ENCODE results near the gene RALGDS.

Gene RALGDS

GRCh38 chr9:133144142-133144903 is 23.3 kb upstream of the RALGDS start:
- Mint-ChIP-seq H3K4me1 (peaks cover 68% of the 10 kb centered on the region), H3K36me3 (ENCODE audit: low read depth) (no peaks in the 10 kb centered on the region), H3K27ac (peak overlapping the region; percentile 85), H3K27me3 (no peaks in the 10 kb centered on the region), H3K9me3 (no peaks in the 10 kb centered on the region), H3K4me3 (peak overlapping the region; percentile 71)
- DNase-seq (peak; percentile 92), ATAC-seq (peak; percentile 83)

DNA sequence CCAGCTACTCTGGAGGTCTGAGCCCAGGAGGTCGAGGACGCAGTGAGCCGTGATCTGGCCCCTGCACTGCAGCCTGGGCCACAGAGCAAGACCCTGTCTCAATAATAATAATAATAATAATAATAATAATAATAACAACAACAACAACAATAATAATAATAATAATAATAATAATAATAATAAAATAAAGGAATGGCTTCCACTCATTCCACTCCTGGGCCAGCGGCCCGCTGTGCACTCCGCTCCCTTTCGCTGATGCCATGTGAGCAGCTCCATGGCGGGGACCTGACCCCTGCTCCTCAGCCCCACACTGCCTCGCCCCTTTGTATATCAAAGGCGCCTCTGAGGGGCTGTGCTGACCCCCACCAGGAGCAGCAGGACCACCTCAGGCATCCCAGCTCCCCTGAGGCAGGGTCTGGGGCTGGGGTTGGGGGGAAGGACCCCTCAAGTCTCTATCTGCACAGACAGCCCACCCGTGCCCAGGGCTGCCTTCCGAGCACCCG is 22.6 kb upstream of the RALGDS start:
- no peak for DNase-seq
- peaks cover 2% of the 10 kb centered on the region for H3K36me3 Mint-ChIP-seq (ENCODE audit: low read depth)
- H3K27me3 Mint-ChIP-seq, result no peaks in the 10 kb centered on the region
- H3K9me3 Mint-ChIP-seq, result no peaks in the 10 kb centered on the region
- H3K4me3 Mint-ChIP-seq, result peak overlapping the region; percentile 71
- H3K27ac Mint-ChIP-seq, result peak overlapping the region; percentile 85
- no peak for ATAC-seq
- H3K4me1 Mint-ChIP-seq, result peaks cover 71% of the 10 kb centered on the region

DNA sequence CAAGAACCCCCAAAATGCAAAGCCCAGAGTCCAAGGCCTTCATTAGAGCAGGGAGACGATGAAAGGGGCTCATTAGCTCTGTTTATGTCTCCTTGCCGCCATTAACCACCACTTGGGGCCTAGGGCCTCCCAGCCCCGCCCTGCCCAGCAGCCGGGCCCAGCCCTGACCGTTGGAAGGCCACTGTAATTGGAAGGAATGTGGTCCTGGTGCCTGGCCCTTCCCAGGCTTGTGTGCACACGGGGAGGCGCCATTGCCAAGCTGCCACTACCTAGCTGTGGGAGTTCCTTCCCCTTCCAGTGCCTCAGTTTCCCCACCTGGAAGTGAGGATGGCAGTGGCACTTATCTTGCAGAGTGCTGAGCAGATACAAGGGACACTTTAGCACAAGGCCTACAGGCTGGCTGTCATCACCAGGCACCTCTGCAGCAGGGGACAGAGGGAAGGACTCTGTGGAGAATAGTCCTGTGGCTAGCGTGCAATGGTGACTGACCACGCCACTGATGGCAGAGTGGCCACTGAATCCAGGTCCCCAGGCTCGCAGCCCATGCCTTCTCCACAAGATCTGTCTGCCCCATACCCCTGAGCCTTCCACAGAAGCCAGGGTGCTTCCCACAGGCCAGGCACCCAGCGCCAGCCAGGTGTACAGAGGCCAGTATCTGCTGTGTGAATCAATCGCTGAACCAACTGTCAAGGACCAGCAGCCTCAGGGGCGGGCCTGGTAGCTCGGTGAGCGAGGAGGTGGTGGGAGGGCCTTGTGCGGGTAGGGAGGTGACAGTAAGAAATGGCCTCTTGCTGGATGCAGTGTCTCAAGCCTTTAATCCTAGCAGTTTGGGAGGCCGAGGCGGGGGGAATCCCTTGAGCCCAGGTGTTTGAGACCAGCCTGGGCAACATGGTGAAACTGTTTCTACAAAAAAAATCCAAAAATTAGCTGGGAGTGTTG is 21.9 kb upstream of the RALGDS start:
- H3K36me3 Mint-ChIP-seq (ENCODE audit: low read depth), result peaks cover 3% of the 10 kb centered on the region
- ATAC-seq (no peak), DNase-seq (peak; percentile 48)
- H3K4me3 Mint-ChIP-seq, result no peak overlapping the region
- H3K27ac Mint-ChIP-seq, result peak overlapping the region; percentile 80
- no peaks in the 10 kb centered on the region for H3K9me3 Mint-ChIP-seq
- peaks cover 75% of the 10 kb centered on the region for H3K4me1 Mint-ChIP-seq
- H3K27me3 Mint-ChIP-seq, result no peaks in the 10 kb centered on the region

DNA sequence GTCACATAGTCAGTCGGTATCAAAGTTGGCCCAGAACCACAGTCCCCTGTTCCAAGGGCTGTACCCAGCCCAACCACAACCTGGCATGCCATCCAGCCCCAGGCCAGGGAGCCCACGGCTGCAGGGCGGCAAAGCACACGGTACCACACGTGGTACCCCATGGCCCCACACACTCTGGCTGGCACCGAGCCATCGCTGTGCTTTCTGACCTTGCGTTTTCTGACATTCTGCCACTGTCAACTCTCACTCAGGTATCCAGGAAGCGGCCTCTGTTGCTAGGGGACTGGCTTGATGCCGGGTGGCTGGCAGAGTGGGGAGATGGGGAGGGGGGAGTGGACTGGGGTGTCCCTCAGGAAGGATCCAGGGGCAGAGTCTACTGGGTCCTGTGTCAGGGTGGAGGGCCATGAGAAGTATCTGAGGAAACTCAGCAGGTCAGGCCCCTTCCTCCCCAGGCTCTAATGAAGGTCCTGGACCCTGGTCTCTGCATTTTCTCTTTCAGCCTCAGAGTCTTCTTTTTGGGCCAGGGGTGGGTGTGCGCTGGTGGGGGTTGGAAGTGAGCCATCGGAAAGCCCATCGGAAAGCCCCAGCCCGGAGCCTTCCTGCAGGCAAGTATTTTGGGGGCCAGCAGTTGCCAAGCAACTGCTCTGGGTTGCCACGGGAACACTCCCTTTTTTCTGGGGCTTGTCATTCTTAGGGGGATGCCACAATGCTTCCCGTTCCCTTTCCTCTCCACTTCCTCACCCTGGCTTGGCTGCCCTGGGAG is 21.0 kb upstream of the RALGDS start:
- peak; percentile 70 for DNase-seq
- Mint-ChIP-seq H3K9me3 (no peaks in the 10 kb centered on the region), H3K27me3 (no peaks in the 10 kb centered on the region), H3K4me3 (peak overlapping the region; percentile 26), H3K4me1 (peaks cover 74% of the 10 kb centered on the region), H3K36me3 (ENCODE audit: low read depth) (peaks cover 3% of the 10 kb centered on the region), H3K27ac (peak overlapping the region; percentile 80)
- ATAC-seq, result peak; percentile 22

DNA sequence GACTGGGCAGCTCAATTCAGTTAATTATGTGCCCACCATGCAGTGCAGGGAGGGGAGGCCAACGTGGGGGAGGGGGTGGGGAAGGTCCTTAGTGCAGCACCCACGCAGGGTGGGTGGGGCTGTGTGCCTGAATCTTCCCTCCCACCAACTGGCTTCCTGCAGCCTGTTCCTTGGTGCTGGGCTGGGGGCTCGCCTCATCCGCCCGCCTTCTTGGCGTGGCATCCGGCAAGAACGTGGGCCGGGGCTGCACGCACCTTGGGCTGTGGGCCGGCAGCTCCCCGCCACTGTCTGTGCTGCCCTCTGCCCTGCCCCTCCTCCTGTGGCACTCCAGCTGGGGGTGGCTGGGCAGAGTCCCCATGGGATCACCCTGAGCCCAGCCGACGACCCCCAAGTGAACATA is 19.6 kb upstream of the RALGDS start:
- ATAC-seq (no peak), DNase-seq (no peak)
- peaks cover 8% of the 10 kb centered on the region for H3K36me3 Mint-ChIP-seq (ENCODE audit: low read depth)
- no peaks in the 10 kb centered on the region for H3K9me3 Mint-ChIP-seq
- H3K27me3 Mint-ChIP-seq, result no peaks in the 10 kb centered on the region
- H3K27ac Mint-ChIP-seq, result no peak overlapping the region
- H3K4me3 Mint-ChIP-seq, result no peak overlapping the region
- peaks cover 72% of the 10 kb centered on the region for H3K4me1 Mint-ChIP-seq

DNA sequence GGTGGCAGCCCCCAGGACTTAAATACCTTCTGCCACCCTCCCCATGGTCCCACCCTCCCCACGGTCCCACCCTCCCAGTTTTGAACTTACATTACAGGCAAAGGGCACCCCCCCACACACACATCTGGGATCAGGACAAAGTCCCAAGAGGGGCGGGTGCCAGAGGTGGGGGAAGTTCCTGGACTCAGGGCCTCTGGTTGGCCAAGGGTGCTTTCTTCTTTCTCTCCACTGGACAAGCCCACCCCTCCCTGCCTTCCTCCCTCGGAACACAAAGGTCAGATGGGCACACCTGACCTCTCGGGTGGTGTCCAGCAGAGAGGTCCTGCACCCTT is 19.1 kb upstream of the RALGDS start:
- Mint-ChIP-seq H3K36me3 (ENCODE audit: low read depth) (peaks cover 8% of the 10 kb centered on the region), H3K27ac (no peak overlapping the region), H3K27me3 (no peaks in the 10 kb centered on the region), H3K9me3 (no peaks in the 10 kb centered on the region), H3K4me1 (peaks cover 71% of the 10 kb centered on the region), H3K4me3 (no peak overlapping the region)
- DNase-seq, result no peak
- no peak for ATAC-seq

- no peak overlapping the region for H3K4me3 Mint-ChIP-seq
- ATAC-seq (no peak), DNase-seq (no peak)
- H3K27ac Mint-ChIP-seq, result no peak overlapping the region
- no peaks in the 10 kb centered on the region for H3K27me3 Mint-ChIP-seq
- peaks cover 9% of the 10 kb centered on the region for H3K36me3 Mint-ChIP-seq (ENCODE audit: low read depth)
- H3K9me3 Mint-ChIP-seq, result no peaks in the 10 kb centered on the region
- peaks cover 71% of the 10 kb centered on the region for H3K4me1 Mint-ChIP-seq
Observed at GRCh38 chr9:133139246-133140173, 18.5 kb upstream of the RALGDS start.

GRCh38 chr9:133137451-133138231 is 16.6 kb upstream of the RALGDS start:
- no peak for ATAC-seq
- Mint-ChIP-seq H3K4me1 (peaks cover 73% of the 10 kb centered on the region), H3K4me3 (no peak overlapping the region), H3K27me3 (no peaks in the 10 kb centered on the region), H3K36me3 (ENCODE audit: low read depth) (peaks cover 9% of the 10 kb centered on the region), H3K9me3 (no peaks in the 10 kb centered on the region), H3K27ac (peak overlapping the region; percentile 68)
- no peak for DNase-seq

- Mint-ChIP-seq H3K36me3 (ENCODE audit: low read depth) (peaks cover 12% of the 10 kb centered on the region), H3K27ac (peak overlapping the region; percentile 96), H3K4me3 (no peak overlapping the region), H3K4me1 (peaks cover 75% of the 10 kb centered on the region), H3K9me3 (no peaks in the 10 kb centered on the region), H3K27me3 (no peaks in the 10 kb centered on the region)
- peak; percentile 60 for ATAC-seq
- peak; percentile 73 for DNase-seq
Observed at GRCh38 chr9:133135146-133135745, 14.2 kb upstream of the RALGDS start.

- Mint-ChIP-seq H3K9me3 (no peaks in the 10 kb centered on the region), H3K27ac (peak overlapping the region; percentile 96), H3K36me3 (ENCODE audit: low read depth) (peaks cover 12% of the 10 kb centered on the region), H3K4me1 (peaks cover 77% of the 10 kb centered on the region), H3K27me3 (no peaks in the 10 kb centered on the region), H3K4me3 (peak overlapping the region; percentile 44)
- DNase-seq (no peak), ATAC-seq (peak; percentile 13)
Observed at GRCh38 chr9:133134388-133135145, 13.5 kb upstream of the RALGDS start.

DNA sequence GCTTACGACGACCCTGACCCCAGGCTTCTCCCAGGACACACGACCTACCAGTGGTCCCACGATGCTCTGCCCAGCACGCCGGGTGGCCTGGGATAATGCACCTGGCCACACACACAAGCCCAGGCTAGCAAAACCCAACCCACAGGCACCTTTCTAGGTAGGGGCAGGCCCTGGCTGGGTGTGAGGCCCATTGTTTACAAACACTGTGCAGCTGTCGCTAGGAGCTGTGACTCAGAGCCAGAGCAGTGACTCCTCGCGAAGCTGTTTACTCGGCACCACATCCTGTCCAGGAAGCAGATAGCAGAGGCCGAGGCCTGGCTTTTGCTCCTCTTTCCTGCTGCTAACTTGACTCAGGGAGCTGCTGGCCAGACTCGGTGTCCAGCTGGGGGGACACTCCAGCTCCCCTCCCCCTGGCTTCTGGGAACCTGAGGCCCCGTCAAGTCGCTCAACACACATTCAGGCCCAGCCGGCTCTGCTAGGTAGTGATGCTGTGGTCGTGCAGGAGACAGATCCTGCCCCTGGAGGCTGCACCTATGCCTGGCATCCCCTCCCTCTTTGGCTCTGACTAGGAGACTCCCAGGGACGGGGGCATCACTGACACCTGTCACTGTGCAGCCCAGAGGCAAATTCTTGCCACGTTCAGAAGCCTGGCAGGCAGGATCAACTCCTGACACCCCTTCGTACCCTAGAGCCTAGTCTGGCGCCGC is 12.8 kb upstream of the RALGDS start:
- Mint-ChIP-seq H3K4me3 (peak overlapping the region; percentile 44), H3K4me1 (peaks cover 78% of the 10 kb centered on the region), H3K27ac (peak overlapping the region; percentile 96), H3K36me3 (ENCODE audit: low read depth) (peaks cover 11% of the 10 kb centered on the region), H3K9me3 (no peaks in the 10 kb centered on the region), H3K27me3 (no peaks in the 10 kb centered on the region)
- peak; percentile 90 for ATAC-seq
- DNase-seq, result peak; percentile 81

DNA sequence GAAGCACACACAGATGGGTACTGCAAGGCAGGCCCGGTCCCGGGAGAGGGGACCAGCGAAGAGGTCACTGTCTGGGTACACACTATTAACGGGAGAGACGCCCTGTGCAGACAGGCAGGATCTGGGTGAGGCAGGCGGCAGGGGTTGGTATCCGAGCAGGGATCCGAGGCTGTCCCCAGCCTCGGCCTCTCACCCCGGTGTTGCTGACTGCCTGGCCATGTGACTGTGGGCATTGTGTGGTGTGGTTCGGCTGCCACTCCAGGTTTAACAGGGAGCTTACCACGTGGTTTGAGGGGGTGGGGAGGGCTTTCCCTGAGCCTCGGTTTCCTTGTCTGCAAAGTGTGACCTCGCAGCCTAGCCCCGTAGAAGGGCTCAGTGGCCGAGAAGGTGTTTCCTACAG is 11.1 kb upstream of the RALGDS start:
- peaks cover 81% of the 10 kb centered on the region for H3K4me1 Mint-ChIP-seq
- no peaks in the 10 kb centered on the region for H3K27me3 Mint-ChIP-seq
- no peak for ATAC-seq
- H3K27ac Mint-ChIP-seq, result peak overlapping the region; percentile 95
- H3K9me3 Mint-ChIP-seq, result no peaks in the 10 kb centered on the region
- peaks cover 9% of the 10 kb centered on the region for H3K36me3 Mint-ChIP-seq (ENCODE audit: low read depth)
- no peak for DNase-seq
- H3K4me3 Mint-ChIP-seq, result no peak overlapping the region

Measured in activated naive CD8-positive, alpha-beta T cell treated with anti-CD3 and anti-CD28 coated beads, Interleukin-2, amount 50 U/mL, for 24 hours (primary cell).